Liver (tissue), 9 donors: ENCODE data around the gene RAB30. TPM values are rescaled to one million over a fixed set of nuclear protein-coding genes. Genes with fewer than 3 reads are reported as not detected.

Experiments
- DNase-seq: peaks from one replicate; pipeline ENCODE4 v3.0.0-alpha.2; 2017; ENCODE audit warnings: low spot score
- H3K27ac ChIP-seq, 2 donors: one replicate each; pipeline ENCODE4 v1.7.0; 2013; ENCODE audit warnings: inconsistent platforms in 2 of 2, low read length in 2 of 2, control low read depth in 1 of 2, low read depth in 1 of 2, mild to moderate bottlenecking in 1 of 2
- H3K27me3 ChIP-seq, 4 donors: one replicate each; pipeline versions ENCODE4 v1.6.1 to v1.7.0; 2013; ENCODE audit warnings: low read length in 3 of 4, inconsistent platforms in 1 of 4, mild to moderate bottlenecking in 1 of 4, moderate library complexity in 1 of 4; ENCODE audit not compliant: control insufficient read depth in 4 of 4, insufficient read depth in 4 of 4
- H3K36me3 ChIP-seq, 4 donors: one replicate each; pipeline versions ENCODE4 v1.6.1 to v1.7.0; 2013; ENCODE audit warnings: low read length in 3 of 4, mild to moderate bottlenecking in 3 of 4, low read depth in 1 of 4, moderate library complexity in 1 of 4; ENCODE audit not compliant: control insufficient read depth in 4 of 4, insufficient read depth in 3 of 4
- H3K4me1 ChIP-seq, 4 donors: one replicate each; pipeline versions ENCODE4 v1.6.1 to v1.7.0; 2013; ENCODE audit warnings: low read length in 3 of 4, mild to moderate bottlenecking in 3 of 4, moderate library complexity in 1 of 4; ENCODE audit not compliant: control insufficient read depth in 4 of 4, insufficient read depth in 4 of 4
- H3K4me3 ChIP-seq, 3 donors: one replicate each; pipeline versions ENCODE4 v1.6.1 to v1.7.0; 2013; ENCODE audit warnings: low read length in 3 of 3, control low read depth in 1 of 3, low read depth in 1 of 3, mild to moderate bottlenecking in 1 of 3
- H3K9ac ChIP-seq, 2 donors: one replicate each; pipeline ENCODE4 v1.7.0; 2013; ENCODE audit warnings: low read length in 2 of 2, mild to moderate bottlenecking in 2 of 2, moderate library complexity in 2 of 2, control low read depth in 1 of 2, low read depth in 1 of 2
- H3K9me3 ChIP-seq, 4 donors: one replicate each; pipeline versions ENCODE4 v1.6.1 to v1.7.0; 2013; ENCODE audit warnings: low read length in 3 of 4; ENCODE audit not compliant: control insufficient read depth in 4 of 4
- EGR1 ChIP-seq, 2 donors: IDR thresholded peaks; 2 replicates each; pipeline ENCODE4 v1.6.1; 2016 to 2018; ENCODE audit warnings: antibody characterized with exemption in 2 of 2, low read depth in 2 of 2
- FOXA1 ChIP-seq: IDR thresholded peaks from 2 replicates; pipeline ENCODE4 v1.6.1; 2016; ENCODE audit warnings: antibody characterized with exemption
- GABPA ChIP-seq, 2 donors: IDR thresholded peaks in 1 of 2; conservative IDR thresholded peaks in 1 of 2; 2 replicates each; pipeline ENCODE4 v1.6.1; 2016; ENCODE audit warnings: antibody characterized with exemption in 2 of 2, mild to moderate bottlenecking in 1 of 2, moderate library complexity in 1 of 2
- HNF4A ChIP-seq, 2 donors: conservative IDR thresholded peaks; 2 replicates each; pipeline ENCODE4 v1.6.1; 2016; ENCODE audit warnings: antibody characterized with exemption in 2 of 2, mild to moderate bottlenecking in 2 of 2
- JUND ChIP-seq, 2 donors: IDR thresholded peaks; 2 replicates each; pipeline ENCODE4 v1.6.1; 2016; ENCODE audit warnings: antibody characterized with exemption in 2 of 2
- NR2F2 ChIP-seq: IDR thresholded peaks from 2 replicates; pipeline ENCODE4 v1.6.1; 2016; ENCODE audit warnings: antibody characterized with exemption
- RAD21 ChIP-seq, 2 donors: IDR thresholded peaks; 2 replicates each; pipeline ENCODE4 v1.6.1; 2016; ENCODE audit warnings: antibody characterized with exemption in 2 of 2, mild to moderate bottlenecking in 2 of 2
- RXRA ChIP-seq, 2 donors: IDR thresholded peaks; 2 replicates each; pipeline ENCODE4 v1.6.1; 2017 to 2018; ENCODE audit warnings: antibody characterized with exemption in 2 of 2, mild to moderate bottlenecking in 1 of 2
- SP1 ChIP-seq: IDR thresholded peaks from 2 replicates; pipeline ENCODE4 v1.6.1; 2018; ENCODE audit warnings: antibody characterized with exemption, mild to moderate bottlenecking
- YY1 ChIP-seq: IDR thresholded peaks from 2 replicates; pipeline ENCODE4 v1.6.1; 2016; ENCODE audit warnings: antibody characterized with exemption, mild to moderate bottlenecking
- WGBS: extraction: QIAGEN DNeasy Blood & Tissue Kit; methylation state at CpG from one replicate; pipeline ENCODE4 v1.1.7; 2013; 5-methylcytosine and 5-hydroxymethylcytosine counted together
- polyA plus RNA-seq, 2 donors: library from polyadenylated mRNA; stranded (reverse) in 1 of 2; unstranded in 1 of 2; fragments of 200-250 nt in 1 of 2; fragments of >200 nt in 1 of 2; fragmentation: Nextera tagmentation in 1 of 2; extraction: Ambion mirVana in 1 of 2; gene quantifications; one replicate each; pipeline versions ENCODE4 v1.2.1 to v1.2.3, GENCODE V29; 2013 to 2015
- total RNA-seq, 2 donors: library from RNA; depleted of rRNA; stranded (reverse); fragments of >200 nt; gene quantifications; one replicate each; pipeline ENCODE4 v1.2.3, GENCODE V29; 2014
- TF ChIP-seq, protein P1 (sequence below): IDR thresholded peaks from 2 replicates; pipeline ENCODE4 v1.6.1; 2016; ENCODE audit warnings: antibody characterized with exemption
- TF ChIP-seq, protein P2 (sequence below): fragments of 150-350 bp; IDR thresholded peaks from 2 replicates; pipeline ENCODE4 v1.5.1; 2017; ENCODE audit warnings: improper control_type of control experiment, low read depth, low read length; ENCODE audit not compliant: missing input control
- TF ChIP-seq, protein P3 (sequence below): IDR thresholded peaks from 2 replicates; pipeline ENCODE4 v1.6.1; 2016; ENCODE audit warnings: antibody characterized with exemption
- TF ChIP-seq, protein P4 (sequence below): IDR thresholded peaks from 2 replicates; pipeline ENCODE4 v1.6.1; 2016; ENCODE audit warnings: antibody characterized with exemption, mild to moderate bottlenecking
- donor health status: healthy.
- donor health status: healthy.
- donor health status: healthy.
- donor health status: healthy.
- donor health status: healthy.

The RAB30 gene
- total and polyA plus RNA-seq, 4 donors = 2.4 to 5.4 (median 3.2) TPM

DNA sequence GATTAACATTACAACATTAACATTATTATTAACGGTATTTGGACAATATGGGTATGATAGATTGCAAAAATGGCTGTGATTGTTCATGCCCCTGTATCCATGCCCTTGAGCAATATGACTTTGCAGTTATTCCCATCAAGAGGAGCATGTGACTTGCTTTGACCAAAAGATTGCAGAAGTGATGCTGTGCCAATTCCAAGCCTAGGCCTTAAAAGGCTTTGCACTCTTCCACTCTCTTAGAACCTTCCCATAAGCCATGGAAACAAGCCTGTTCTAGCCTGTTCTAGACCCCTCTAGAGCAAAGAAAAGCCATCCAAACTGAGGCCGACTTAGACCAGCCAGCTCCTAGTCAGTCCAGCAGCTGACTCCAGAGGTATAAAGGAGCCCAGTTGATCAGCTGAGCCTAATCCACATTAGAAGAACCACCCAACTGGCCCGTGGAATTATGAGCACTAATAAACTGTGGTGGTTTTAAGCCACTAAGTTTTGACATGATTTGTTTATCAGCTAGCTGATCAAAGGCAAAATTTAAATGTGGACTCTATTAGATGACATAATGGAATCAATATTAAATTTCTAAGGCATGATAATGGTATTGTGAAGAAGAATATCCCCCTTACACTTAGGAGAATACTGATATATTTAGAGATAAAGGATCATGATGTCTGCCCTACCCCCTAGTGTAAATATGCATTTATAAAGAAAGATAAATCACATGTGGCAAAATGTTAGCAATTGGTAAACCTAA is 28.6 kb downstream of the RAB30 start:
- no peaks in the 10 kb centered on the region for H3K27me3 ChIP-seq
- no peaks in the 10 kb centered on the region for H3K36me3 ChIP-seq
- no peak overlapping the region for H3K4me3 ChIP-seq
- H3K4me1 ChIP-seq = peaks cover 0 to 3% (median 0%) of the 10 kb centered on the region in 4 donors
- WGBS = 93% methylated on average over 3 of the region's 3 CpGs
- no peak overlapping the region for H3K9ac ChIP-seq
- DNase-seq = no peak
- no peaks in the 10 kb centered on the region for H3K9me3 ChIP-seq
- H3K27ac ChIP-seq = no peak overlapping the region
- TF ChIP-seq JUND (IDR thresholded peaks at IDR 0.05) (no peak), RAD21 (IDR thresholded peaks at IDR 0.05) (no peak), YY1 (no peak), RXRA (IDR thresholded peaks at IDR 0.05) (no peak)
- TF ChIP-seq, protein P1, sequence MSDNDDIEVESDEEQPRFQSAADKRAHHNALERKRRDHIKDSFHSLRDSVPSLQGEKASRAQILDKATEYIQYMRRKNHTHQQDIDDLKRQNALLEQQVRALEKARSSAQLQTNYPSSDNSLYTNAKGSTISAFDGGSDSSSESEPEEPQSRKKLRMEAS = no peak

DNA sequence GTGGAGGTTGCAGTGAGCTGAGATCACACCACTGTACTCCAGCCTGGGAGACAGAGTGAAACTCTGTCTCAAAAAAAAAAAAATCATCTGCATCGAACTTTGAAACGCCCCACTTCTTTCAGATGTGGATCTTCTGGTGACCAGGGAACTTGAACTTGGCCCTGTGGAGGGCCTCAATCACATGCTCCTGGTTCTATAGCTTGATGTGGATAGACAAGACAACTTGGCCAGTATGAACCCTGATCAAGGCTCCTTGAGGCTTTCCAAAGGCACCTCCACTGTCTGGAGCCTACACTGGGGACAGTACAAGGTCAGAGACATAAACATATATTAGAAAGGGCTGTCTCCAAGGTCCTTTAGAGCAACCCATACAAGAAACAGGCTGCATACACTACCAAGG is 30.6 kb downstream of the RAB30 start:
- no peaks in the 10 kb centered on the region for H3K36me3 ChIP-seq
- peaks cover 0 to 1% (median 0%) of the 10 kb centered on the region in 4 donors for H3K4me1 ChIP-seq
- H3K9me3 ChIP-seq = no peaks in the 10 kb centered on the region
- no peak for DNase-seq
- no peak overlapping the region for H3K4me3 ChIP-seq
- WGBS = 97% methylated on average over 2 of the region's 2 CpGs
- H3K9ac ChIP-seq = no peak overlapping the region
- H3K27me3 ChIP-seq = no peaks in the 10 kb centered on the region
- no peak overlapping the region for H3K27ac ChIP-seq
- TF ChIP-seq YY1 (no peak), NR2F2 (no peak), RXRA (IDR thresholded peaks at IDR 0.05) (no peak), EGR1 (IDR thresholded peaks at IDR 0.05; ENCODE audit: low read depth in 2 of 2) (no peak), GABPA (IDR thresholded peaks at IDR 0.05 in 1 of 2, conservative IDR thresholded peaks at IDR 0.05 in 1 of 2) (no peak), FOXA1 (no peak), RAD21 (IDR thresholded peaks at IDR 0.05) (no peak), JUND (IDR thresholded peaks at IDR 0.05) (no peak), HNF4A (conservative IDR thresholded peaks at IDR 0.05) (no peak), SP1 (no peak)
- TF ChIP-seq, protein P2, sequence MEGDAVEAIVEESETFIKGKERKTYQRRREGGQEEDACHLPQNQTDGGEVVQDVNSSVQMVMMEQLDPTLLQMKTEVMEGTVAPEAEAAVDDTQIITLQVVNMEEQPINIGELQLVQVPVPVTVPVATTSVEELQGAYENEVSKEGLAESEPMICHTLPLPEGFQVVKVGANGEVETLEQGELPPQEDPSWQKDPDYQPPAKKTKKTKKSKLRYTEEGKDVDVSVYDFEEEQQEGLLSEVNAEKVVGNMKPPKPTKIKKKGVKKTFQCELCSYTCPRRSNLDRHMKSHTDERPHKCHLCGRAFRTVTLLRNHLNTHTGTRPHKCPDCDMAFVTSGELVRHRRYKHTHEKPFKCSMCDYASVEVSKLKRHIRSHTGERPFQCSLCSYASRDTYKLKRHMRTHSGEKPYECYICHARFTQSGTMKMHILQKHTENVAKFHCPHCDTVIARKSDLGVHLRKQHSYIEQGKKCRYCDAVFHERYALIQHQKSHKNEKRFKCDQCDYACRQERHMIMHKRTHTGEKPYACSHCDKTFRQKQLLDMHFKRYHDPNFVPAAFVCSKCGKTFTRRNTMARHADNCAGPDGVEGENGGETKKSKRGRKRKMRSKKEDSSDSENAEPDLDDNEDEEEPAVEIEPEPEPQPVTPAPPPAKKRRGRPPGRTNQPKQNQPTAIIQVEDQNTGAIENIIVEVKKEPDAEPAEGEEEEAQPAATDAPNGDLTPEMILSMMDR = no peak
- TF ChIP-seq, protein P1 = no peak
- TF ChIP-seq, protein P3, sequence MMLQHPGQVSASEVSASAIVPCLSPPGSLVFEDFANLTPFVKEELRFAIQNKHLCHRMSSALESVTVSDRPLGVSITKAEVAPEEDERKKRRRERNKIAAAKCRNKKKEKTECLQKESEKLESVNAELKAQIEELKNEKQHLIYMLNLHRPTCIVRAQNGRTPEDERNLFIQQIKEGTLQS = no peak
- TF ChIP-seq, protein P4, sequence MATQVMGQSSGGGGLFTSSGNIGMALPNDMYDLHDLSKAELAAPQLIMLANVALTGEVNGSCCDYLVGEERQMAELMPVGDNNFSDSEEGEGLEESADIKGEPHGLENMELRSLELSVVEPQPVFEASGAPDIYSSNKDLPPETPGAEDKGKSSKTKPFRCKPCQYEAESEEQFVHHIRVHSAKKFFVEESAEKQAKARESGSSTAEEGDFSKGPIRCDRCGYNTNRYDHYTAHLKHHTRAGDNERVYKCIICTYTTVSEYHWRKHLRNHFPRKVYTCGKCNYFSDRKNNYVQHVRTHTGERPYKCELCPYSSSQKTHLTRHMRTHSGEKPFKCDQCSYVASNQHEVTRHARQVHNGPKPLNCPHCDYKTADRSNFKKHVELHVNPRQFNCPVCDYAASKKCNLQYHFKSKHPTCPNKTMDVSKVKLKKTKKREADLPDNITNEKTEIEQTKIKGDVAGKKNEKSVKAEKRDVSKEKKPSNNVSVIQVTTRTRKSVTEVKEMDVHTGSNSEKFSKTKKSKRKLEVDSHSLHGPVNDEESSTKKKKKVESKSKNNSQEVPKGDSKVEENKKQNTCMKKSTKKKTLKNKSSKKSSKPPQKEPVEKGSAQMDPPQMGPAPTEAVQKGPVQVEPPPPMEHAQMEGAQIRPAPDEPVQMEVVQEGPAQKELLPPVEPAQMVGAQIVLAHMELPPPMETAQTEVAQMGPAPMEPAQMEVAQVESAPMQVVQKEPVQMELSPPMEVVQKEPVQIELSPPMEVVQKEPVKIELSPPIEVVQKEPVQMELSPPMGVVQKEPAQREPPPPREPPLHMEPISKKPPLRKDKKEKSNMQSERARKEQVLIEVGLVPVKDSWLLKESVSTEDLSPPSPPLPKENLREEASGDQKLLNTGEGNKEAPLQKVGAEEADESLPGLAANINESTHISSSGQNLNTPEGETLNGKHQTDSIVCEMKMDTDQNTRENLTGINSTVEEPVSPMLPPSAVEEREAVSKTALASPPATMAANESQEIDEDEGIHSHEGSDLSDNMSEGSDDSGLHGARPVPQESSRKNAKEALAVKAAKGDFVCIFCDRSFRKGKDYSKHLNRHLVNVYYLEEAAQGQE = no peak
